Neural progenitor cell (in vitro differentiated cells): ENCODE data around the gene SP110.

ENCODE experiments used
- CTCF ChIP-seq: fragments of 200-600 bp; sonication (generic); IDR thresholded peaks from 2 replicates; pipeline ENCODE4 v1.5.1; 2017; ENCODE audit warnings: antibody characterized with exemption, mild to moderate bottlenecking
- EZH2phosphoT487 ChIP-seq: fragments of 200-600 bp; sonication (generic); IDR thresholded peaks from 2 replicates; pipeline ENCODE4 v1.6.1; 2017; ENCODE audit warnings: antibody characterized with exemption

- no peak for TF ChIP-seq EZH2phosphoT487
- no peak for TF ChIP-seq CTCF
Measured at GRCh38 chr2:230184727-230185578, 34.8 kb downstream of the SP110 start.
